Measurements from ENCODE around the gene JADE2.
A peak's percentile ranks its signal among the peaks of the same experiment; 100 is the strongest.

Gene JADE2

DNA sequence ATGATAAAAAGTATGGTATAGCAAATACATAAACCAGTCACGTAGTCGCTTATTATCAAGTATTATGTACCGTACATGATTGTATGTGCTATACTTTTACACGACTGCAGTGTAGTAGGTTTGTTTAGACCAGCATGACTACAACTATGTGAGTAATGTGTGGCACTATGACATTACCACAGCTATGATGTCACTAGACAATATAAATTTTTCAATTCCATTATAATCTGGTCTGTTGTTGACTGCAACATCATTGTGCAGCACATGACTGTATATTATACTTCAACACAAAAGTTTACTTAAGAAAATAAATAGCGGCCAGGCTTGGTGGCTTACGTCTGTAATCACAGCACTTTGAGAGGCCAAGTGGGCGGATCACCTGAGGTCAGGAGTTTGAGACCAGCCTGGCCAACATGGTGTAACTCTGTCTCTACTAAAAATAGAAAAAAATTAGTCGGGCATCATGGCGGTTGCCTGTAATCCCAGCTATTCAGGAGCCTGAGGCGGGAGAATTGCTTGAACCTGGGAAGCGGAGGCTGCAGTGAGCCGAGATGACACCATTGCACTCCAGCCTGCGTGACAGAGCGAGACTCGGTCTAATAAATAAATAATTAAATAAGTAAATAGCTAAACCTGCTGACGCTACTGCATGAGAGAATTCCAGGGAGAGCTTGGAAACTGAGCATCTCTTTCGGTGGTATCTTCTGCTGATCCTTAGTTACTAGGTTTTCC lies 24.6 kb upstream of the JADE2 start:
- TF ChIP-seq POLR2A (IDR thresholded peaks at IDR 0.05; ENCODE audit: low read depth, low read length) (no peak), TAF1 (IDR thresholded peaks at IDR 0.05; ENCODE audit: borderline replicate concordance, low read depth, low read length) (no peak), POLR2AphosphoS5 (IDR thresholded peaks at IDR 0.05; ENCODE audit: low read depth, low read length) (no peak)
- FAIRE-seq (no peak), DNase-seq (ENCODE audit: insufficient read length) (no peak)

DNA sequence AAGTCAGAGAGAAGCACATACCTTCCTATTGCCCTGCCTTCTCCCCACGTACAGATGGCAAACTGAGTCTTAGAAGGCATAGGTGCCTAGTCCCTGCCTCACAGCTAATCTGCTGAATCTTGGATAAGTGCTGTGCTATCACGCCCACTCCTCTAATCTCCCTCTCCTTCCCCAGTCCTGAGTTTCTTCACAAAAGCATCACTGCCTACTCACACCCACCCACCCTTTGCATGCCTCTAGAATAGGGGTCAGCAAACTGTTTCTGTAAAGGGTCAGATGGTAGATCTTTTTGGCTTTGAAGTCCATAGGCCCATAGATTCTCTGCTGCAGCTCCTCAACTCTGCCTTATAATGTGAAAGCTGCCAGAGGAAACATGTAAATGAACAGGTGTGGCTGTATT lies 23.2 kb upstream of the JADE2 start:
- TF ChIP-seq TAF1 (IDR thresholded peaks at IDR 0.05; ENCODE audit: borderline replicate concordance, low read depth, low read length): no peak
- TF ChIP-seq POLR2A (IDR thresholded peaks at IDR 0.05; ENCODE audit: low read depth, low read length): no peak
- no peak for TF ChIP-seq POLR2AphosphoS5 (IDR thresholded peaks at IDR 0.05; ENCODE audit: low read depth, low read length)
- DNase-seq (ENCODE audit: insufficient read length) (no peak), FAIRE-seq (no peak)

DNA sequence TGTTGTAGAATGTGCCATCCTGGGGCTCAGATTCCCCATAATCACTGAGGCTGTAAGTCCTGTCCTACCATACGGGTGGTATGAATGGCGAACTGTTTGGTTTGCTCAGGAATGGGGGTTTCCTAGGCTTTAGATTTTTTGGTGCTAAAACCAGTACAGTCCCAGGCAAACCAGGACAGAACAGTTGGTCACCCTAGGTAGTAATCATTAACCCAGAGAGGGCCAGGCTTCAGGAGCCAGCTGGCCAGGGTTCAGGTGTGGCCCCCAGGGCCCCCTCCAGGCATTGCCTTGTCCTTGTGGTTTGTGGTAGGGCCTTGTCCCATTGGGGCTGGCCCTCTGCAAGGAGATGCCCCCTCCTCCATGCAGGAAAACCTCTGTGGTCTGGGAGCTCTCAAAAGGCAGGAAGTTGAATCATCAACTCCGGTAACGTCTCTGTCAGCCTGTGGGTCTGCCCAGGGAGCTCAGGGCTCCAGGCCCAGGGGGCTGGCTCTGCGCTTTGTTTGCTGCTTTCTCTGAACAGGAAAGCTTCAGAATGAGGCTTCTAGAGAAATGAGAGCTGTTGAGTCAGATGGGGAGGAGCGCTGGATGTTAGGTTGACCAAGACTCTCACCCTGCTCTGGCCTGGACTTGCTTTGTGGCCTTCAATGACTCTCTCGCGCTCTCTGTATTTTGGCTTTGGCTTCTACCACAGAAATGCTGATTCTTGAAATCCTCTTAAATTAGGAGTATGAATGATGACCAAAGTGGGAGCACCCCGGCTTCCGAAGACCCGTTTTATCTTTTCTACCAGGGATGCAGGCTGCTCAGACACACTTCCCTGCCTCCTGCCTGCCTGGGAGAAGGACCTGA lies 22.2 kb upstream of the JADE2 start:
- FAIRE-seq (peak; percentile 57), DNase-seq (ENCODE audit: insufficient read length) (peak; percentile 30)
- no peak for TF ChIP-seq TAF1 (IDR thresholded peaks at IDR 0.05; ENCODE audit: borderline replicate concordance, low read depth, low read length)
- TF ChIP-seq POLR2AphosphoS5 (IDR thresholded peaks at IDR 0.05; ENCODE audit: low read depth, low read length): peak; percentile 30; the same call in 1 of the 2 replicates
- TF ChIP-seq POLR2A (IDR thresholded peaks at IDR 0.05; ENCODE audit: low read depth, low read length): peak; percentile 58; the same call in 1 of the 2 replicates

DNA sequence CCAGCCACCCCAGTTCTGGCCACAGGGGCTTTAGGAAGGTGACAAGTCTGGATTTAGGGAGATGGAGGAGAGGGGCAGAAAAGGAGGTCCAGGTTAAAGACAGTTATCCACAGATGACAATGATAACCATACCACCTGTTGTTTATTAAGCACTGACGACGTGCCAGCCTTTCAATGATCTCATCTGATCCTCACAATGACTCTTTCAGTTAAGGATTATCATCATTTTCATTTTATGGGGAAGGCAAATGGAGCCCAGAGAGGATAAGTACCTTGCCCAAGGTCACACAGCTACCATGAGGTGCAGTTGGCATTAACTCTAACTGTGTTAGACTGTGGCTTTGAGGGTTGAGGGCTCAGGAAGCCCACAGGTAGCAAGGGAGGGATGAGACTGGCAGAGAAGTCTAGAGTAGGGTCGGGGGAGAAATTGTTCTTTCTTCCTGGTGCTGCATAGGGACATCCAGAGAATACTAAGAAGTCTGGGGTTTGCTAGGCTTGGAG lies 21.5 kb upstream of the JADE2 start:
- TF ChIP-seq TAF1 (IDR thresholded peaks at IDR 0.05; ENCODE audit: borderline replicate concordance, low read depth, low read length) (no peak), POLR2A (IDR thresholded peaks at IDR 0.05; ENCODE audit: low read depth, low read length) (no peak), POLR2AphosphoS5 (IDR thresholded peaks at IDR 0.05; ENCODE audit: low read depth, low read length) (no peak)
- no peak for FAIRE-seq
- DNase-seq (ENCODE audit: insufficient read length): no peak

DNA sequence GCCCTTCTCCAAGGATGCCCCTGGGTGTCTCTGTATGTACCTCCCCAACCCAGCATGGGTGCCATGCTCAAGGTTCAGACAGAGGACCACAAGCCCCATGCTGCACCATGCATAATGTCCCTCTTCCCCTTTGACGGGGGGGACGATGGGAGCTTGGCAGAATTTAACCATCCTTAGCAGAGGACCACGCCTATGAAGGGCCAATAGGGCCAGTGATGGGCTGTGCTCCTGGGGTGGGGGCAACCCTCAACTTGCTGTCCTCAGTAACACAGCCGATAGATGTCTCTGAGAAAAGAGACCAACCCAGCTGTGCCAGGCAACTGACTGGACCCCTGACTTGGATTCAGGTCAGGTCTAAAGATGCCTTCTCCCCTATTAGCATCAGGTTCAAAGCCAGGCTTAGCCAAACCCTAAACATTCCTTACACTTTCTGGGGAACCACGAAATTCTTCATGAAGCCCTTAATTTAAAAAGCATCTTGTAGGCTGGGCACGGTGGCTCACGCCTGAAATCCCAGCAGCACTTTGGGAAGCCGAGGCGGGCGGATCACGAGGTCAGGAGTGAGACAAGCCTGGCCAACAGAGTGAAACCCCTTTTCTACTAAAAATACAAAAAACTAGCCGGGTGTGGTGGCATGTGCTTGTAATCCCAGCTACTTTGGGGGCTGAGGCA lies 20.7 kb upstream of the JADE2 start:
- DNase-seq (ENCODE audit: insufficient read length) (no peak), FAIRE-seq (no peak)
- TF ChIP-seq TAF1 (IDR thresholded peaks at IDR 0.05; ENCODE audit: borderline replicate concordance, low read depth, low read length): no peak
- no peak for TF ChIP-seq POLR2AphosphoS5 (IDR thresholded peaks at IDR 0.05; ENCODE audit: low read depth, low read length)
- TF ChIP-seq POLR2A (IDR thresholded peaks at IDR 0.05; ENCODE audit: low read depth, low read length): no peak

DNA sequence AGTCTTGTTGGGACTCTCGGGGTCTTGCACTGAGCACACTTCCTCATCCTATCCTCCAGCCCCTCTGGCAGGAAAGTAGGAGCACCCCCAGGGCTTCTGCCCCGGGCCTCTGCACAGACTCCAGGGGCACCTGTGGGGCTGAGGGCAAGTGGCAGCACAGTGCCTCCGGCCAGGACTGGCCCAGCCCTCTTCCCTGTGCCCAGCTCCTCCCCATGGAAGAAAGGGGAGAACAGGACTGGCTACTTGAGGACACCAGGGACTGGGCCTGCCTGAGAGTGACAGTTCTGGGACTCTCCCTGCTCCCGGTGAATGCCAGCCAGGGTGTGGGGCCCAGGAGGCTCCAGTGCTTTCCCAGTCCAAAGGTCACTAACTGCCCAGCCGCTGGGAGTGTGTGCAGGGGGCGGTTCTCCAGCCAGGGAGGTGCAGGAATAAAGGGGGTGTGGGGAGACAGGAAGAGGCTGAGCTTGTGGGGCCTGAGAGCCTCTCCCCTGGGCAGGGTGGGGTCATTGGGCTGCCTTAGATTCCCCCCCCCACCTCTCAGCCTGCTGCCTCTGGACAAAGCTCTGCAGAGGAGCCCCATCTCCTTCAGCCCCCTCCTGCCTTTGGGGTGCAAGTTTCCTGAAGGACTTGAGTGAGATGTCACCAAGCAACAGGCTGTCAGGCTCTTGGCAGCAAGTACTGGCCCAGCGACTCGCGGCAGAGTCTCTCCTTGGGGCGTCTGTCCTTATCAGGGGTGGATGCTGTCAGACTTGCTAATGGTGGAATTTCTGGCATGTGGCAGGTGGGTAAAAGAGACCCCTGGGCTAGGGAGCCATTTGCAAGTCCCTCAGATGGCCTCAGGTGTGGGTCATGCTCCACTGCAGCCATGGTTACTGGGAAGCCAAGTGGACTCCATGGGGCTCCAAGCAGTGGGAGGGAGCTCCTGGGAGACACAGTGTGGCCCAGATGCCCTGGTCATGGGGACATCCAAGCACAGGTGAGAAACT lies 19.1 kb upstream of the JADE2 start:
- TF ChIP-seq POLR2AphosphoS5 (IDR thresholded peaks at IDR 0.05; ENCODE audit: low read depth, low read length) (no peak), POLR2A (IDR thresholded peaks at IDR 0.05; ENCODE audit: low read depth, low read length) (no peak), TAF1 (IDR thresholded peaks at IDR 0.05; ENCODE audit: borderline replicate concordance, low read depth, low read length) (no peak)
- DNase-seq (ENCODE audit: insufficient read length) (no peak), FAIRE-seq (no peak)

DNA sequence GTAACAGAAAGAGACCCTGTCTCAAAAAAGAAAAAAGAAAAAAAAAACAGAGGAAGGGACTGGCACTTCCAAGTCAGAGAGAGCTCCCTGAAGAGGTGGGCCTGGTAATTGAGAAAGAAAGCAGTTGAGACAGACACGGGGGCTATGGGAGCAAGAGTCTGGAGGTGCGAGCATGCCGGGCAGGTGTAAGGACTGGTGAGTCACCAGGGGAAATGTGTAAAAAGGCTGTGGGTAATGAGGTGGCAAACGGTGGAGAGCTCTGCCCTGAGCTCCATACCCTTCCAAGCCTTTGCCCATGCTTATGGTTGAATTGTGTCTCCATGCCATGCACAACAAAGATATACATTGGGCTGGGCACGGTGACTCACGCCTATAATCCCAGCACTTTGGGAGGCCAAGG lies 18.0 kb upstream of the JADE2 start:
- no peak for FAIRE-seq
- no peak for TF ChIP-seq TAF1 (IDR thresholded peaks at IDR 0.05; ENCODE audit: borderline replicate concordance, low read depth, low read length)
- TF ChIP-seq POLR2AphosphoS5 (IDR thresholded peaks at IDR 0.05; ENCODE audit: low read depth, low read length): no peak
- no peak for TF ChIP-seq POLR2A (IDR thresholded peaks at IDR 0.05; ENCODE audit: low read depth, low read length)

DNA sequence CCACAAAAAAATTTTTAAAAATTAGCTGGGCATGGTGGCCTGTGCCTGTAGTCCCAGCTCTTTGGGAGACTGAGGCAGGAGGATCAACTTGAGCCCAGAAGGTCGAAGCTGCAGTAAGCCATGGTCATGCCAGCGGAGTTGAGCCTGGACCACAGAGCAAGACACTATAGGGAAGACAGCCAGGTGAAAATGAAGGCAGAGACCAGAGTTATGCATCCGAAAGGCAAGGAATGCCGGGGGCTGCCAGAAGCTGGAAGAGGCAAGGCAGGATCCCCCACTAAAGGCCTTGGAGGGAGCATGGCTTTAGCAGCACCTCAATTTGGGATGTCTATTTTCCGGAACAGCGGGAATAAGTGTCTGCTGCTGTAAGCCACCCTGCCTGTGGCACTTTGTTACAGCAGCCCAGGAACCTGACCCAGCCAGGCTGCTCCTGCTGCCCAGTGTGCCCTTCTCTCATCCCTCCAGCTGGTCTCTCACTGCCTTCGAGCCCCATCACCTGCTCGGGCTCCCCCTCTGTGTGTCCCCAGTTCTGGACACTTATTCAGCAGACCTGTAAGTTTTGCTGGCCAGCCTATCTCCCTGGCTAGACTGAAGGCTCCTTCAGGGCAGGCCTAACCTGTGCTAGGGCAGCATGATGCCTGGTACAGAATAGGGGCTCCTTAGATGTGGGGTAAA lies 16.8 kb upstream of the JADE2 start:
- DNase-seq (ENCODE audit: insufficient read length): no peak
- FAIRE-seq: no peak
- TF ChIP-seq TAF1 (IDR thresholded peaks at IDR 0.05; ENCODE audit: borderline replicate concordance, low read depth, low read length): no peak
- TF ChIP-seq POLR2AphosphoS5 (IDR thresholded peaks at IDR 0.05; ENCODE audit: low read depth, low read length): no peak
- no peak for TF ChIP-seq POLR2A (IDR thresholded peaks at IDR 0.05; ENCODE audit: low read depth, low read length)

More for the DNA sequence above, 18.0 kb upstream of the JADE2 start:
- DNase-seq (ENCODE audit: insufficient read length): no peak

DNA sequence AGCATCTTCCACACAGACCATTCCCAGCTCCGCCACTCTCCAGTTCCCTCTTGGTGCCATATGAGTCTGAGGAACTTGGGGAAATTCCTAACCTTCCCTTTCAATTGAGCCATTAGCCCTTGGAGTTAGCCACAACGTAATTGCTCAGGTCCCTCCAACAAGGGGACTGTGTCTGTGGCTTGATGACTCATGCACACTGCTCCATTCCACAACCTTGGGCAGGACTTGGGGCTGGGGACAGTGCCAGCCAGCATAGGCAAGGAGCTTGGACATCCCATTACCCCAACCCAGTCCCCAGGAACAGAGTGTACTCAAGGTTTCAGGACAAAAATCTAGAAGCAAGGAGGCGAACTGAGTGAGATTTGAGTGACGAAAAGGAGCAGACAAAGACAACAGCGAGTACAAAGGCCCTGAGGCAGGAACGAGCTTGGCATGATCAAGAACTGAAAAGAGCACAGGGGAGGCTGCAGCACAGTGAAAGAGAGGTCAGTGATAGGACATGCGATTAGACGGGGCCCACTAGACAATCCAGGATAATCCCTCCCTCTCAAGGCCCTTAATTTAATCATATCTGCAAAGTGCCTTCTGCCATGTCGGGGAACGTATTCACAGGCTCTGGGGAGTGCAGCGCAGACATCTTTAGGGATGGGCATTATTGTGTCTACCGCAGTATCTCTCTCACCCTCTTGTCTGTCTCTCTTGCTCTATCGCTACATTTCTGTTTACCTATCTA lies 16.0 kb upstream of the JADE2 start:
- TF ChIP-seq POLR2A (IDR thresholded peaks at IDR 0.05; ENCODE audit: low read depth, low read length) (no peak), TAF1 (IDR thresholded peaks at IDR 0.05; ENCODE audit: borderline replicate concordance, low read depth, low read length) (no peak), POLR2AphosphoS5 (IDR thresholded peaks at IDR 0.05; ENCODE audit: low read depth, low read length) (no peak)
- no peak for FAIRE-seq
- no peak for DNase-seq (ENCODE audit: insufficient read length)

Data from GM12892 (cell line).